Sciatic nerve (tissue), 2 donors: ENCODE data around the gene C3AR1. TPM values are rescaled to one million over a fixed set of nuclear protein-coding genes. Genes with fewer than 3 reads are reported as not detected.
A peak's percentile ranks its signal among the peaks of the same experiment; 100 is the strongest.
"Not testable (repeated sequence)": the region's sequence is repeated elsewhere in the genome, so short reads cannot be mapped to it uniquely, and the experiment has no call there.

Source experiments
- ATAC-seq: fragments of 200-7000 bp; cut with Tn5 transposase; one replicate; pipeline ENCODE4 v1.9.1; 2020; ENCODE audit warnings: mild to moderate bottlenecking, moderate library complexity
- DNase-seq: peaks from one replicate; pipeline ENCODE4 v3.0.0-alpha.2; 2020; ENCODE audit warnings: low spot score
- intact Hi-C: fragments of 100-400 bp; cut with DNase I; formaldehyde crosslinking; loops from one replicate; pipeline ENCODE4 v1.14.2; 2022
- total RNA-seq: library from RNA; stranded (reverse); fragmentation: NEBNext Ultra II Directional; extraction: Animal tissue kit (Norgen Biotek cat#: 25700); gene quantifications from one replicate; pipeline ENCODE4 v1.2.1, GENCODE V29; 2021
- donor health status: DM: no; HTN: no; CAD: no.
- donor health status: DM: no; HTN: no; CAD: no.

Gene C3AR1
- total RNA-seq, result 21.8 TPM

DNA sequence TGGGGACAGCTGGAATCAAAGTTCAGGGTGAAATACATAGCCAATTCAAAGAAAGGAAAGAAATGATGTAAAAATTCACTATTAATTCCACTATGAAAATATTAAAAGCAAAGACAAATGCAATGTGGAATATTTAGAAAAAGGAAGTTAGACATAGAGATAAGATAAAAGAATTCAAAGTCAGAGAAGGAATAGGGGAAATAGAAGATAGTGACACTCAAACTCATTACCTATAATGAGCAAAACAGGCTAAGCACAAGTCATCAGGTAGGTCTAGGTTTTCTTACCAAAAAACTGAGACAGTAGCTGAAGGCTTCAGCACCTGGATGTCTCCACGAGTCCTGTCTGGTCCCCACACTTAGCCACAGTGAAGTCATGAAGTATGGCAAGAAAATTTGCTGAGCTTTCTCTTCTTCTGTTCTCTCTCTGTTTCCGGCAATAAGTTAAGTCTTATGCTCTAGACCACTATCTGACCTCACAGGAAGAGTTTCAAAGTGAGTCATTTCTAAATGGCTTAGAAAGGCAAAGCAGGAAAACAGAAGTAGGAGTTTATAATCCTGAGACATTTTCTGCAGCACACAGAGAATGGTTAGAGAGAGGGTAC is at the start of gene C3AR1:
Gene C3AR1 (minus strand): TSS at position 369 of the 604 bp plus-strand sequence. CDS start 6,174 bp downstream, outside the sequence.
- DNase-seq, result no peak
- peak; percentile 83 for ATAC-seq
- intact Hi-C loops, result no loop called here

DNA sequence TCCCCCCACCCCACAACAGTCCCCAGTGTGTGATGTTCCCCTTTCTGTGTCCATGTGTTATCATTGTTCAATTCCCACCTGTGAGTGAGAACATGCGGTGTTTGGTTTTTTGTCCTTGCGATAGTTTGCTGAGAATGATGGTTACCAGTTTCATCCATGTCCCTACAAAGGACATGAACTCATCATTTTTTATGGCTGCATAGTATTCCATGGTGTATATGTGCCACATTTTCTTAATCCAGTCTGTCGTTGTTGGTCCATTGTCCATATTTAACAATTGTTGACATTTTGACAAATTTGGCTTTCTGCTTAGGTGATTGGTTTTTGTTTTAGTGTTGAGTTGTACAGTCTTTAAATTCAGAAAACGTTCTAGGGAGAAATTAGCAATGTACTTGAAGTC is 47.0 kb upstream of the C3AR1 start:
- ATAC-seq, intact Hi-C loops: not testable (repeated sequence)

DNA sequence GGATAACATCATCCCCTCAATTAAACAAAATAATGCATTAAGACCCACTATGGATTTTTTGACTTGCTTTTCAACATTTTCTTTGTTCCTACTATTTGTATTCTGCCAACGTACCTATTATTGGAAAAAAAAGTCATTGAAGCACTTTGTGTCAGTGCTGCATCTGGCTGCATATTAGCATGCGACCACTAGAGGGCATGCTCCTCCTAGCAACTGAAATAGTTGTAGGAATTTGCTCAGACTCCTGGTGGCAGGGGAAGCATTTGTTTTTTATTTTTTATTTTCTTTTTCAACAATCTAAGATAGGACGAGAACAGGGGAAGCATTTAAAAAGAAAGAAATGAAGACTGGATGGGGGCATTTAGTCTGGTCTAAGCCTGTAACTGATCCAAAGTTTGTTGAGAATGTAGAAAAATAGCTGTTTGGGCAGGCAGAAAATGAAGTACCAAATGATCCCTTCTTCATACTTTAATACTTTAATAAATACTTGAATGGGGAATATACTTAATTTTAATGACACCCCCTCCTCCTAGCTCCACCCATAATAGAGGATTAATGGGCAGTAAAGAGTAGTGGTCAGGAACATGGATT is 42.7 kb upstream of the C3AR1 start:
- ATAC-seq (peak; percentile 61), DNase-seq (peak; percentile 87)
- intact Hi-C loops, result no loop called here

More for the DNA sequence above, 47.0 kb upstream of the C3AR1 start:
- not testable (repeated sequence) for DNase-seq

DNA sequence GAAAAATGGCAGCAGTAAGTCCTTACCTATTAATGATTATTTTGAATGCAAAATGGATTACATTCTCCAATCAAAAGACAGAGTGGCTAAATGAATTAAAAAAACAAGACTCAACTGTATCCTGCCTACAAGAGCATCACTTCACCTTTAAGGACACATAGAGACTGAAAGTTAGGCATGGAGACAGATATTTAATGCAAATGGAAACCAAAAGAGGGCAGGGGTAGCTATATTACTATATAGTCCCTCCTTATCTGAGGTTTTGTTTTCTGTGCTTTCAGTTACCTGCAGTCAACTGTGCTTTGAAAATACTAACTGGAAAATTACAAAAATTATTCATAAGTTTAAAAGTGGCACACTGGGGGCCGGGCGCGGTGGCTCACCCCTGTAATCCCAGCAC is 33.1 kb upstream of the C3AR1 start:
- DNase-seq (no peak), ATAC-seq (no peak)
- intact Hi-C loops, result no loop called here

DNA sequence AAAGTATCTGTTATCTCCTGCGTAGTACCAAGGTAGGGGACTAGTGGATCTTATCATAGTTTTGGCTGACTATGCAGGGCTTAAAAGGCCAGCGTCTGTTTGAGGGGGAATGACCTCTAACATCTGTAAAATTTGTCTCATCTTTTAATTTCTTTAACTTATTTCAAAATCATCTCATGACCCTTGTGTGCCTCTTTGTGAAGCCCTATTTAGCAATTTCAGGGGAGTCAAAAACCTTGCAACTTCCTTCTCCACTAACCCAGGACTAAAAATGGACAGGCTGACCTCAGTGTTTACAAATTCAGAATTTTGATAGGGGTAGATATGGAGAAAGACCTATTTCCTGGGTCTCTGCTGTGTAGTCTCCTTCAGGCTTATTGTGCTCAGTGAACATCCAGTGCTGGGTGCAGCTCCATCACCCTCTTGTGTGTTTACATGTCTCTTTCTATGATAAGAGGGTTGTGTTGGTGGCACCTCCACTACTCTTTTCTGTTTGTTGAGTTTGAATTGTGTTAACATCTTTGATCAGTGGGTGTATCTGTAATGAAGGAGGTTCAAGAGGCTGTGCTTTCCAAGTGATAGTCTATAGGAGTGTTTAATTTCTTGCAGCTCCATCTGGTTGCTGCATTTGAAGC is 30.2 kb upstream of the C3AR1 start:
- ATAC-seq (no peak), DNase-seq (no peak)
- intact Hi-C loops, result no loop called here

DNA sequence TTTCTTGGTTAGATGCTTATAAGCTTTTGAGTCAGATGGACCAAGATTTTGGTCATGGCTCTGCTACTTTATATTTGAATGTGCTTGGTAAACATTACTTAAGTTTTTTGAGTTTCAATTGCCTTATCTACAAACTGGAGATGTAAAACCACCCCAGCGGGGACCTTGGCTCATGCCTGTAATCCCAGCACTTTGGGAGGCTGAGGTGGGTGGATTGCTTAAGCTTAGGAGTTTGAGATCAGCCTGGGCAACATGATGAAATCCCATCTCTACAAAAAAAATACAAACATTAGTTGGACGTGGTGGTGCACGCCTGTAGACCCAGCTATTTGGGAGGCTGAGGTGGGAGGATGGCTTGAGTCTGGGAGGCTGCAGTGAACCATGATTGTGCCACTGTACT is 27.1 kb upstream of the C3AR1 start:
- no peak for ATAC-seq
- intact Hi-C loops, result no loop called here
- no peak for DNase-seq

DNA sequence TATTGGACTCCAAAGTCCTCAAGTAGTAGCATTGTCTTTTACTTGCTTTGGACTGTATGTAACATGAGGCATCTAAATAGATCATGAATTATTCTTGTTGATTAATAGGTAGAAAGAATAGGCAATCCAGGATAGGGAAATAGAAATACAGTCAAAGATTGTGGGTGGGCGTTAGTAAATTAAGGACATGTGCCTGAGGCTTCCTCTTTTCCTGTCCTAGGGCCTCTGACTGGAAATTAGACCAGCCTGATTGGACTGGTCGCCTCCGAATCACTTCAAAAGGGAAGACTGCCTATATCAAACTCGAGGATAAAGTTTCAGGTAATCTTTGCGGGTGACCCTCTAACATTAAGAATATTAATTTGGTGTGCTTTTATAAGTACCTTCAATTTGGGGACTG is 23.6 kb upstream of the C3AR1 start:
- intact Hi-C loops, result no loop called here
- ATAC-seq, result no peak
- DNase-seq, result no peak

DNA sequence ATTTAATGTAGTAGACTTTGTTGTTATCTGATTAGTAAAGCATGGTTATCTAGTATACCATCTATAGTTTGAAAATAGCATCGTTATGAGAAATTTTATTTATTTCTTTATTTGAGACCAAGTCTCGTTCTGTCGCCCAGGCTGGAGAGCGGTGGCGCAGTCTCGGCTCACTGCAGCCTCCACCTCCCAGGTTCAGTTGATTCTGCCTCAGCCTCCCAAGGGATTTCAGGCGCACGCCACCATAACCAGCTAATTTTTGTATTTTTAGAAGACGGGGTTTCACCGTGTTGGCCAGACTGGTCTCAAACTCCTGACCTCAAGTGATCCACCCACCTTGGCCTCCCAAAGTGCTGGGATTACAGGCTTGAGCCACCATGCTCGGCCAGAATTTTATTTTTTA is 23.1 kb upstream of the C3AR1 start:
- DNase-seq, ATAC-seq, intact Hi-C loops: not testable (repeated sequence)

DNA sequence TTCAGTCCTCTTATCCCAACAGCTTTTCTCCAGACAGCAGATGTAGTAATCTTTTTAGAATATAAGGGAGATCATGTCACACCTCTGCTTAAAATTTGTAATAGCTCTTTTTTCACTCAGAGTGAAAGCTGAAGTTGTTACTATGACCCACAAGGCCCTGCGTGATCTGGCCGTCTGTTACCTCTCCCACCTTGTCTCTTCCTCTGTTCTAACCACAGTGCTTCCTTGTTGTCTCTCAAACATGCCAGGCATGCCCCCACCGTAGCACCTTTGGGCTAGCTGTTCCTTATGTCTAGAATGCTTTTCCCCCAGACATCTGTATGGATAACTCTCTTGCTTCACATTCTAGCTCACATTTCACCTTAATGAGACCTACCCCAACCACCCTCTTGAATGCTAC is 22.4 kb upstream of the C3AR1 start:
- ATAC-seq (no peak), DNase-seq (no peak)
- intact Hi-C loops, result no loop called here

DNA sequence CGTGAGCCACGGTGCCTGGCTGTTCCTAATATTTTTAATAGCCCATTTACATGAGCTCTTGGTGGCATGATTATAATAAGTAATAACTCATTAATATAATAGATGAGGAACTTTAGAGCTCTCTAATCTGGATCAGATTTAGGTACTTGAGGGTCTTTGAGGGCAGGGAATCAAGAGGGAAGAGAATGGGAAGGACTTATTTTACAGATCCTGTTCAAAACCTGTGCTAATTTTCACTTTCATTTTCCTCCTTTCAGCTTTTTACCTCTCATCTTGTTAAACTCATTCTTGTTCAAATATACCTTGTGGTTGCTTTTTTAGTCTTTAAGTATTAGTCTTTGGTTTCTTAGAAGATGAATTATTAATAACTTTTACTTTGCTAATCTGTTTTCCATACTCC is 21.5 kb upstream of the C3AR1 start:
- no peak for ATAC-seq
- intact Hi-C loops, result no loop called here
- no peak for DNase-seq

DNA sequence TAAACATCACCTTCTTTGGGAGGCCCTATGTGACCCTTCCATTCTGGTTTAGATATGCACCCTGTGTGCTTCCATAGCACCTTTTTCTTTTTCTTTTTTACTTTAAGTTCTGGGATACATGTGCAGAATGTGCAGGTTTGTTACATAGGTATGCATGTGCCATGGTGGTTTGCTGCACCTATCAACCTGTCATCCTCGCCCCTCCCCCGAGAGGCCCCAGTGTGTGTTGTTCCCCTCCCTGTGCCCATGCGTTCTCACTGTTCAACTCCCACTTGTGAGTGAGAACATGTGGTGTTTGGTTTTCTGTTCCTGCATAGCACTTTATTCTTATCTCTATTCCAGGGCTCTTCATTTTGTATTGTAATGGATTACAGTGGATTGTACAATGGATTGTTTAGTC is 18.2 kb upstream of the C3AR1 start:
- DNase-seq, ATAC-seq, intact Hi-C loops: not testable (repeated sequence)

DNA sequence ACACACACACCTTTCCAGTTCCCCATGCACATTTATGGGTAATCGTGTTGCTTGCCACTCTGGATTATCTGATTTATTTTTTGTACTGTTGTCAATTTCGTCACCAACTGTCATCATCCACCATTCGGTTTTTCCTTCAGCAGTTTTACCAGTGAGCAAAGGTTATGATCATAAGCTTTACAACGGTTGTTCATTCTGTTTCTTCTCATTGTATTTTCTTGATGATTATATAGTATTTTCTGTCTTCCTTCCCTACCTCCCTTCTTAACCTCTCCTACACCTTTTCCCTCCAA is 16.6 kb upstream of the C3AR1 start:
- DNase-seq (no peak), ATAC-seq (no peak)
- intact Hi-C loops, result no loop called here

DNA sequence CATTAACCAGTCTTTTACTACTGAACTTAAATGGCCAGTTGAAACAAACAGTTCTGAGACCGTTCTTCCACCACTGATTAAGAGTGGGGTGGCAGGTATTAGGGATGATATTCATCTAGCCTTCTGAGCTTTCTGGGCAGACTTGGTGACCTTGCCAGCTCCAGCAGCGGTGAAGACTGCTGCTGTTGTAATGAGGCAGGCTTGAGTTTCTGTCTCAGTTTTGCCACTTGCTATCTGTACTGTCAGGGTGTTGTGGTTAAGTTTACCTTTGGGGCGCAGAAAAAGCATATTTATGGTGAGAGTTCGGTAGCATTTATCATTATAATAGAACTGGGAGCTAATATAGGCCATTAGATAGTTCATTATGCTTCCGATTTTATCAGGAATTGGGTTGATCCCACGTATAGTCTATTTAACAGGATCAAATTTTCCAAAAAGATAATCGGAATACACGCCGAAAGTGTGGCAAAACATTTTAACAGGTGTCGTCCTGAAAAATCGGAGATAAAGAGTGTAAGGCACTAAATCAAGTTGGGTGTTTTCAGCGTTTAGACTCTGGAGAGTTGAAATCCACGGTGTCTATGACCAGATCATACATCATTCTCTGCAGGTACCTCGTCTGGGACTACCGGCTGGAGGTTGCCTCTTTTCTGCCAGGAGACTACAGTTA is 15.2 kb upstream of the C3AR1 start:
- intact Hi-C loops, result no loop called here
- ATAC-seq (peak; percentile 48), DNase-seq (no peak)

DNA sequence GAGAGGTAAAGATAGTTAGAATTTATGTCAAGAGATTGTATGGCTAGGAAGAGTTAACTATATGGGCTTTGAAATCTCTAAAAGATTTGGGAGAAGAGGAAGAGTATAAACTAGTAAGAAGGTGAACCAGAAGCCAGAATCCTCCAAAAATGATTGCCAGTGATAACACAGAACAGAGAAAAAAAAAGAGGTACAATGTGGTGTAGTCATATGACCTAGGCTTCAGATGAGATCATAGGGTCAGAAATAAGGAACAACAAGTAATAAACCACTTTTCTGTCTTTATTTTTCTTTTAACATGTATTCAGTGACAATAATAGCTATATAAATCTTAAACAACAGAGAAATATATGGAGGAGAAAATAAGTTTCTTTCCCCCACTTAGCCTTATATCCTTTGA is 14.0 kb upstream of the C3AR1 start:
- intact Hi-C loops, result no loop called here
- ATAC-seq (no peak), DNase-seq (no peak)

DNA sequence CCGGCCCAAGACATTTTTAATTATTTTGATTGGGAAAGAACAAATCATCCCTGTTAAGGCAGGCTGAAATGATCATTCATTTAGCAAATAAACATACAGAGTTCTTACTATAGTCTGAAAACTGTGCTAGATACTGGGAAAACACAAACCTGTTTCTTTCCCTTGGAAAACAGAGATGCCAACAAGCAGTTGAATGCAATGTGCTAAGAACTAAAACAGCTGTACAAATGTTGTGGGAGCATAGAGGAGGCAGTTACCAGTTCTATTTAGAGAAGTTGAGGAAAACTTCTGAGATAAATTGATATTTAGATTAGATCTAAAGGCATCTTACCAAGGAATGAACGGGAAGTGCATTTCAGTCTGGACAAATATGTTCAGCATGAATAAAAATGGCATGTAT is 12.8 kb upstream of the C3AR1 start:
- ATAC-seq (no peak), DNase-seq (no peak)
- intact Hi-C loops, result no loop called here

DNA sequence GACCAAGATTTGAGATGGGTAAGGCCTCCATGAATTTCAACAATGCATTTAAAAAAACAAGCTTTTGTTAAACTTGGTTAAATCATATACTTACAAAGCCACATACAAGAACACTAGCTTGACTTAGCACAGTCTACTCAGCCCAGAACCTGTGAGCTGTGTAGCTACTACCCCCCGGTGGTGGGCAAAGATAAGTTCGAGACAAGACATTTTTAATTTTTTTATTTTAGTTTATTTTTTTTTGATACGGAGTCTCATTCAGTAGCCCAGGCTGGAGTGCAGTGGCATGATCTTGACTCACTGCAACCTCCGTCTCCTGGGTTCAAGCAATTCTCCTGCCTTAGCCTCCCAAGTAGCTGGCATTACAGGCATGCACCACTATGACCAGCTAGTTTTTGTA is 12.2 kb upstream of the C3AR1 start:
- ATAC-seq, result no peak
- no peak for DNase-seq
- intact Hi-C loops, result no loop called here

DNA sequence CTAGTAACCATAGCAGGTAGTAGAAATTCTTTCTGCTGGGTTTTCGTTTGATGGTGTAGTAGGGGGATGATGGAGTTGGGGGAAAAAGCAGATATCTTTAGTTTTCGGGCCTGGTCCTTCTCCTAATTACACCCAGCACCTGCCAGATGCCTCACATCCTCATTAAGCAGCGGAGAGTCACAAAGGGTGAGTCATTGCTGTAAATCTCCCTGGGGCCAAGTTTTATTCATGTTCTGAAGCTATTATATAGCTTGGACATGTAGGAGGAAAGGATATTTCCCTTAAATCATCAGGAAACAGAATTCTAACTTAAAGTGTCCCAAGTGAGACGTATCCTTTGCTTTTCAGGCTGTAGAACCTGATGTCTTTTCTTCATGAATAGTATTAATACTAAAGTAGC is 11.0 kb upstream of the C3AR1 start:
- DNase-seq, result no peak
- intact Hi-C loops, result no loop called here
- no peak for ATAC-seq

DNA sequence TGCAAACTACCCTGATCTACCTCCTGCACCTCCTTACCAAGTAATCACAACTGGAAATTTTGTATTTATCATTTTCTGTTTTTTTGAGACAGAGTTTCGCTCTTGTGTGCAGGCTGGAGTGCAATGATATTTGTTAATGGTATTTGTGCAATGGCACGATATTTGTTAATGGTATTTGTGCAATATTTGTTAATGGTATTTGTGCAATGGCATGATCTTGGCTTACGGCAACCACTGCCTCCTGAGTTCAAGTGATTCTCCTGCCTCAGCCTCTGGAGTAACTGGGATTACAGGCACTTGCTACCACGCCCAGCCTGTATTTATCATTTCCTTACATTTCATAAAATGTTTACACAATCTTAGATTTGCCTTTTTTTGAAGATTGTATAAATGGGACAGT is 10.2 kb upstream of the C3AR1 start:
- no peak for ATAC-seq
- no peak for DNase-seq
- intact Hi-C loops, result no loop called here

DNA sequence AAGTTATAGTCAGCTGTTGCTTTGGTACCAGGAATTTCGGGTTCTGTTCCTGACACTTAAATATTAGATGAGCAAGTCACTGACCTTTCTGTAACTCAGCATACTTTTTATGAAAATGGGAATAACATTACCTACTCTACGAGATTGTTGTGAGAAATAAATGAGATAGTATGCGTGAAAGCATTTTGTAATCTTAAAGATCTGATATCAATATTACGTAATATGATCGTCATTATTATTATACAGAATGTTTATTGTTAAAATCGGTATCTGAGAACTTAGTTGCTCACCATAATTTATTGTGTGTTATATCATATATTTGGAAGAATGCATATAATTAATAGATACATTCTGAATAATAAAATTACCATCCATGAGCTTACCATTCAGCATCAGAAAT is 9.8 kb upstream of the C3AR1 start:
- DNase-seq (no peak), ATAC-seq (no peak)
- intact Hi-C loops, result no loop called here

DNA sequence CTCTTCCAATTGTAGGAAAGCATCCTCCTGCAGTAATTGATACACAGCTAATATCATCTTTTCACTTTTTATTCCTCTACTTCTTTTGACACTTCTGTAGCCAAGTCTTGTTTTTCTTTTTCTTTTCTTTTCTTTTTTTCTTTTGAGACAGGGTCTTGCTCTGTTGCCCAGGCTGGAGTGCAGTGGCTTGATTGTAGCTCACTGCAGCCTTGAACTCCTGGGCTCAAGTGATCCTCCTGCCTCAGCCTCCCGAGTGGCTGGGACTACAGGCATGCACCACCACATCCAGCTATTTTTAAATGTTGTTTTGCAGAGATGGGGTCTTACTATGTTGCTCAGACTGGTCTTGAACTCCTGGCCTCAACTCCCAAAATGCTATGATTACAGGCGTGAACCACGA is 5.7 kb upstream of the C3AR1 start:
- DNase-seq, ATAC-seq, intact Hi-C loops: not testable (repeated sequence)
